HL-60 (cell line): Measurements from ENCODE around the gene MOB2.

Experiments
- GABPA ChIP-seq: IDR thresholded peaks from 2 replicates; pipeline ENCODE4 v1.6.1; 2012; ENCODE audit warnings: low read depth
- POLR2AphosphoS5 ChIP-seq: IDR thresholded peaks from 2 replicates; pipeline ENCODE4 v1.6.1; 2012; ENCODE audit warnings: low read depth
- TF ChIP-seq, protein P1 (sequence below): IDR thresholded peaks from one replicate; pipeline ENCODE4 v1.5.1; 2011; ENCODE audit warnings: low read length, control low read depth, inconsistent platforms; ENCODE audit not compliant: insufficient read depth

DNA sequence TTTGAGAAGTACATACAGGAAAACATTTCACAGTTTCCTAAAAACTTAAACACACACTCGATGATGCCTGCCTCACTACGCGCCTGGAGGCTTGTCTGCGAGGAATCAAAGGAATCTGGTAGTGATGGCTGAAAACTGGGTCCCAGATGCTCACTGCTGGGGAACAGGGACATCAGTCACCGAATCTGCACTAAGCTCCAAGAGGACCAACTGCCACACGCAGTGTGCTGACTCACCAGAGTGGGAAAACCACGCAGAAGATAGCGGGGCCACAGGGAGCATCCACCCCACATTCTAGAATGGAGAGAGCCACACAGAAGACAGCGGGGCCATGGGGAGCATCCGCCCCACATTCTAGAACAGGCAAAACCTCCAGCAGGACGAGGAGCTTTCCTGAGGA, 24.3 kb upstream of the MOB2 start:
- TF ChIP-seq GABPA = no peak
- TF ChIP-seq, protein P1, sequence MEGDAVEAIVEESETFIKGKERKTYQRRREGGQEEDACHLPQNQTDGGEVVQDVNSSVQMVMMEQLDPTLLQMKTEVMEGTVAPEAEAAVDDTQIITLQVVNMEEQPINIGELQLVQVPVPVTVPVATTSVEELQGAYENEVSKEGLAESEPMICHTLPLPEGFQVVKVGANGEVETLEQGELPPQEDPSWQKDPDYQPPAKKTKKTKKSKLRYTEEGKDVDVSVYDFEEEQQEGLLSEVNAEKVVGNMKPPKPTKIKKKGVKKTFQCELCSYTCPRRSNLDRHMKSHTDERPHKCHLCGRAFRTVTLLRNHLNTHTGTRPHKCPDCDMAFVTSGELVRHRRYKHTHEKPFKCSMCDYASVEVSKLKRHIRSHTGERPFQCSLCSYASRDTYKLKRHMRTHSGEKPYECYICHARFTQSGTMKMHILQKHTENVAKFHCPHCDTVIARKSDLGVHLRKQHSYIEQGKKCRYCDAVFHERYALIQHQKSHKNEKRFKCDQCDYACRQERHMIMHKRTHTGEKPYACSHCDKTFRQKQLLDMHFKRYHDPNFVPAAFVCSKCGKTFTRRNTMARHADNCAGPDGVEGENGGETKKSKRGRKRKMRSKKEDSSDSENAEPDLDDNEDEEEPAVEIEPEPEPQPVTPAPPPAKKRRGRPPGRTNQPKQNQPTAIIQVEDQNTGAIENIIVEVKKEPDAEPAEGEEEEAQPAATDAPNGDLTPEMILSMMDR = no peak
- TF ChIP-seq POLR2AphosphoS5 = no peak
